CD1c-positive myeloid dendritic cell (primary cell): Measurements from ENCODE around the gene MPV17L.
"Not testable (repeated sequence)": the region's sequence is repeated elsewhere in the genome, so short reads cannot be mapped to it uniquely, and the experiment has no call there.

ENCODE experiments used
- DNase-seq: peaks from one replicate; pipeline ENCODE4 v3.0.0-alpha.2; 2016; ENCODE audit errors: extremely low spot score

MPV17L gene

DNA sequence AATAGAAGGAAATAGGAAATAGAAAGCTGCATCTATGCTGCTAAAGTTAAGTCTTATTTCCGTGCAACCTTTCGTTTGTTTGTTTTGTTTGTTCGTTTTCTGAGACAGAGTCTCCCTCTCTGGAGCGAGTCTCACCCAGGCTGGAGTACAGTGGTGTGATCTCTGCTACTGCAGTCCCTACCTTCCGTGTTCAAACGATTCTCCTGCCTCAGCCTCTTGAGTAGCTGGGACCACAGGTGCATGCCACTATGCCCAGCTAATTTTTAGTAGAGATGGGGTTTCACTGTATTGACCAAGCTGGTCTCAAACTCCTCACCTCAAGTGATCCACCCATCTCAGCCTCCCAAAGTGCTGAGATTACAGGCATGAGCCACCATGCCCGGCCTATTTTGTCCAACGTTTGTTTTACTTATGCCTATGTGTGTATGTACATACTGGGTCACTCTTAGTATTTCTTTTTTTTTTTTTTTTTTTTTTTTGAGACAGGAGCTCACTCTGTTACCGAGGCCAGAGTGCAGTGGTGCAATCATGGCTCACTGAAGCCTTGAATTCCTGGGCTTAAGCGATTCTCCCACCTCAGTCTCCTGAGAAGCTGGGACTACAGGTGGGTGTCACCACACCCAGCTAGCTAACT is 55.7 kb downstream of the MPV17L start:
- DNase-seq, result no peak

DNA sequence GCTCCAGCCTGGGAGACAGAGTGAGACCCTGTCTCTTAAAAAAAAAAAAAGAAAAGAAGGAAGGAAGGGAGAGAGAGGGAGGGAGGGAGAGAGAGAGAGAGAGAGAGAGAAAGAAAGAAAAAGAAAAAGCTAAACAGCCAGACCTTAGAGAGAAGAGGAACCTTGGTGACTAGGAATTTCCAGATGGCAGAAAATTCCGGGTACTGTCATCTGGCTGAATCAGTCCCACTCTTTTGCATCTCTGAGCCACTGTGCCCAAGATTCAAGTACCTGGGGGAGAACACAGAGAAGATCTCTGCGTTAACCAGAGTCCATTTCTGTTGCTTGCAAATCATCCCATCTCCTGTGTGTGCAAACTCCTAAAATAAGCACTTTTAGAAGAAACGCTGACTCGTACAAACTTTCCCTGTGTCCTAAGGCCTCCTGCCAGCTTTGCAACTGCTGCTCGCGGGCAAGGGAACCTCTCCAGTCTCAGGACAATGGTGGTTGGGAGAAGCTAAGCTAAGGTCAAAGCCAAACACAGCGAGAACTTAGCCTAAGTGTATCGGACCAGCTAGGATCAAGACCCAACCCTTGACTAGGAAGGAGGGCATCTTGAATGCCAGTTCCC is 56.8 kb downstream of the MPV17L start:
- no peak for DNase-seq

GRCh38 chr16:15453296-15453695 is 57.7 kb downstream of the MPV17L start:
- DNase-seq, result not testable (repeated sequence)

GRCh38 chr16:15454933-15455332 is 59.4 kb downstream of the MPV17L start:
- DNase-seq, result not testable (repeated sequence)

DNA sequence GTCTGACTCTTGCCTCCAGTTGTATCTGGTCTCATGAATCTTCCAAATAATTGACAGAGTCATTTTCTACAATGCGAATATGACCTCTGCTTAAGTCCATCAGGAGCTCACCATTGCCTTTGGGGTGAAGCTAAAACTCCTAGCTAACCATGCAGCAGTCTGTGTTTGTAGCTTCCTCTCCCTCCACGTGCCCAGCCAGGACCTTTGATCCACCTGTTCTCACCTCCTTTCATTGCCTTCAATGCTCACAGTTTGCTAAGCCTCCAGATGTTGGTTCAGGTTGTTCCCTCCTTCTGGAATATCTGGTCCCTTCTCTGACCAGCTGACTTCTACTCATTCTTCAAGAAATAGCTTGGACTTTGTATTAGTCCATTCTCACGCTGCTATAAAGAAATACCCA is 61.8 kb downstream of the MPV17L start:
- no peak for DNase-seq

- DNase-seq, result no peak
Measured at GRCh38 chr16:15457958-15458357, 62.4 kb downstream of the MPV17L start.

DNA sequence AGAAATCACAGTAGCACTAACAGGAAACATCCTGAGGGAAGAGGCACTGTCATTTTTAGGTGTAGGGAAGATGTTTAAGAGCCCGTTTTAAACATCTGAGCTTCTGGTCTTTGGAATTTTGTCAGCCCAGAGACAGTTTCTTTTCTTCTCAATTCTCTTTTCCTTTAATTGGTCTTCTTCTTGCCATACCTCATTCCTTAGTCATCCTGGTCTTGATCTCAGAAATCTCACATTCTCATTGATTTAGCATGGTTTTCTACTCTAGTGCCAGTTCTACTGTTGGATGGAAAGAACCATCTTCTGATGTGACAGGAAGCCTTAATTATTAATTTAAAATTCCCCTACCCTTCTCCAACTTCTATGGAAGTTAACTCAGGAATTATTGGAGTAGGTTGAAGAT is 64.2 kb downstream of the MPV17L start:
- DNase-seq, result no peak

GRCh38 chr16:15460601-15461000 is 65.0 kb downstream of the MPV17L start:
- DNase-seq, result no peak

DNA sequence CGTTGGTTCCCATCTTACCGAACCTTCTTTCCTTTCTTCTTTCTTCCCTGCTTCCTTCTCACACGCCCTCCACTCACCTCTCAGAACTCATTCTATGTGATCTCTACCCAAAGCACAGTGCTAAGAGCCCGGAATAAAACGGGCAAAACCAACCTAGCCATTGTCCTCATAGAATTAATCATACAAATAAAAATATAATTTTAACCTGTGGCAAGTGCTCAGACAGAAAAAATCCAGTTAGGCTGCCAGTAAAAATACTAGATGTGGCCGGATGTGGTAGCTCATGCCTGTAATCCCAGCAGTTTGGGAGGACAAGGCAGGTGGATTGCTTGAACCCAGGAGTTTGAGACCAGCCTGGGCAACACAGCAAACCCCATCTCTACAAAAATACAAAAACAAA is 65.8 kb downstream of the MPV17L start:
- DNase-seq, result no peak
